Mucosa of descending colon (tissue), 3 donors: ENCODE data around the gene CEP44. TPM values are rescaled to one million over a fixed set of nuclear protein-coding genes. Genes with fewer than 3 reads are reported as not detected.

Experiments
- ATAC-seq: fragments of 200-7000 bp; cut with Tn5 transposase; one replicate; pipeline ENCODE4 v1.9.1; 2020; ENCODE audit warnings: mild to moderate bottlenecking, moderate library complexity
- DNase-seq, 3 donors: peaks; one replicate each; pipeline ENCODE4 v3.0.0-alpha.2; 2020
- H3K36me3 ChIP-seq: fragments of 200-600 bp; one replicate; pipeline ENCODE4 v1.8.0; 2021; ENCODE audit warnings: low read depth, mild to moderate bottlenecking
- H3K4me1 ChIP-seq: fragments of 200-600 bp; one replicate; pipeline ENCODE4 v1.8.0; 2021; ENCODE audit warnings: low read depth, mild to moderate bottlenecking
- H3K4me3 ChIP-seq: fragments of 200-600 bp; one replicate; pipeline ENCODE4 v1.8.0; 2021; ENCODE audit warnings: mild to moderate bottlenecking
- H3K9me3 ChIP-seq: fragments of 200-600 bp; one replicate; pipeline ENCODE4 v1.8.0; 2021; ENCODE audit warnings: mild to moderate bottlenecking
- intact Hi-C, 2 donors: fragments of 100-400 bp; cut with DNase I in 1 of 2; cut with micrococcal nuclease in 1 of 2; formaldehyde crosslinking; loops; one replicate each; pipeline versions ENCODE4 v1.11.0 to v1.11.1; 2022; cut with DNase I, micrococcal nuclease
- total RNA-seq, 3 donors: library from RNA; stranded (reverse); fragmentation: NEBNext Ultra II Directional in 2 of 3; extraction: Animal tissue kit (Norgen Biotek cat#: 25700) in 2 of 3; gene quantifications; one replicate each; pipeline versions ENCODE4 v1.2.1 to v1.2.4, GENCODE V29; 2021 to 2023
- TF ChIP-seq, protein P1 (sequence below): fragments of 200-600 bp; IDR thresholded peaks from one replicate; pipeline ENCODE4 v1.8.0; 2022; ENCODE audit warnings: antibody characterized with exemption, mild to moderate bottlenecking
- donor health status: DM: no; HTN: no; CAD: no; lungs with moderate emphysema.
- donor health status: DM: no; HTN: no; CAD: no.
- donor health status: DM: no; HTN: yes; CAD: no.

Gene CEP44
- total RNA-seq, 3 donors from 2014 or later = 13.7 to 28.7 (median 14.7) TPM

DNA sequence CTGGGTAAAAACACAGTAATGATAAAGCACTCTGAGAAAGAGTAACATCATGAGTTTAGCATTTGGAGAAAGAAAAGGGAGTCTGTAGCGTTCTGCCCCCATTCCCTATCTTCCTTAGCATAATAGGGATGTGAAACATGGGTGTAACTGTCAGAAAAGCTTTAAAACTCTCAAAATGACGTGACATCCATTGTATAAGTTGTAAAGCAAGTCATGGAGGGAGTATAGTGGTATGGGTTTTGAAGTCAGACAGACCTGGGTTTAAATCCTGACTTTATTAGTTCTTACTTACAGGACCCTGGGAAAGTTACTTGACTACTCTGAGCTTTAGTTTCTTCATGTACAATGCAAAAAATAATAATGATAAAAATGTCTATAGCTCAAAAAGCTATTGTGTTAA lies 17.3 kb upstream of the CEP44 start:
- peaks cover 3% of the 10 kb centered on the region for H3K4me1 ChIP-seq
- no peaks in the 10 kb centered on the region for H3K36me3 ChIP-seq
- ATAC-seq = no peak
- H3K4me3 ChIP-seq = no peak overlapping the region
- TF ChIP-seq, protein P1, sequence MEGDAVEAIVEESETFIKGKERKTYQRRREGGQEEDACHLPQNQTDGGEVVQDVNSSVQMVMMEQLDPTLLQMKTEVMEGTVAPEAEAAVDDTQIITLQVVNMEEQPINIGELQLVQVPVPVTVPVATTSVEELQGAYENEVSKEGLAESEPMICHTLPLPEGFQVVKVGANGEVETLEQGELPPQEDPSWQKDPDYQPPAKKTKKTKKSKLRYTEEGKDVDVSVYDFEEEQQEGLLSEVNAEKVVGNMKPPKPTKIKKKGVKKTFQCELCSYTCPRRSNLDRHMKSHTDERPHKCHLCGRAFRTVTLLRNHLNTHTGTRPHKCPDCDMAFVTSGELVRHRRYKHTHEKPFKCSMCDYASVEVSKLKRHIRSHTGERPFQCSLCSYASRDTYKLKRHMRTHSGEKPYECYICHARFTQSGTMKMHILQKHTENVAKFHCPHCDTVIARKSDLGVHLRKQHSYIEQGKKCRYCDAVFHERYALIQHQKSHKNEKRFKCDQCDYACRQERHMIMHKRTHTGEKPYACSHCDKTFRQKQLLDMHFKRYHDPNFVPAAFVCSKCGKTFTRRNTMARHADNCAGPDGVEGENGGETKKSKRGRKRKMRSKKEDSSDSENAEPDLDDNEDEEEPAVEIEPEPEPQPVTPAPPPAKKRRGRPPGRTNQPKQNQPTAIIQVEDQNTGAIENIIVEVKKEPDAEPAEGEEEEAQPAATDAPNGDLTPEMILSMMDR = no peak
- intact Hi-C loops = no loop called here
- DNase-seq = no peak
- no peaks in the 10 kb centered on the region for H3K9me3 ChIP-seq

DNA sequence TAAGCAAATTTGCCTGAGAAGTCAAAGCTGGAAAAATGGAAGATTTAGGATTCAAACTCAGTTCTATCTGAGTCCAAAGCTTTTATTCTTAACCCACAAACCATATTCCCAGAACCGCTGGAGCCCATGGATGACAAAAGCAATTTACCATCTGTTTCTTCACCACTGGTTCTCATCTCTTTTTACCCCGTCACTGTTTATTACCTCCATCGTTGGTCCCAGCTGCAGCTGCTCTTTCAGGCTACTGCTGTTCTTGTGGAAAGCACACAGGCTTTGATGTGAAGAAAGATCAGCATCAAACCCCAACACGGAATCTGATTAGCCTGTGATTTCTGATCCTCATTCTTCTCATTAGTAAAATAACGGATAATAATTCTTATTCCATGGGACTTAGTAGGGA lies 9.8 kb upstream of the CEP44 start:
- DNase-seq = no peak
- intact Hi-C loops = no loop called here
- H3K36me3 ChIP-seq = no peaks in the 10 kb centered on the region
- H3K4me3 ChIP-seq = no peak overlapping the region
- peaks cover 4% of the 10 kb centered on the region for H3K4me1 ChIP-seq
- TF ChIP-seq, protein P1 = no peak
- no peaks in the 10 kb centered on the region for H3K9me3 ChIP-seq
- no peak for ATAC-seq

DNA sequence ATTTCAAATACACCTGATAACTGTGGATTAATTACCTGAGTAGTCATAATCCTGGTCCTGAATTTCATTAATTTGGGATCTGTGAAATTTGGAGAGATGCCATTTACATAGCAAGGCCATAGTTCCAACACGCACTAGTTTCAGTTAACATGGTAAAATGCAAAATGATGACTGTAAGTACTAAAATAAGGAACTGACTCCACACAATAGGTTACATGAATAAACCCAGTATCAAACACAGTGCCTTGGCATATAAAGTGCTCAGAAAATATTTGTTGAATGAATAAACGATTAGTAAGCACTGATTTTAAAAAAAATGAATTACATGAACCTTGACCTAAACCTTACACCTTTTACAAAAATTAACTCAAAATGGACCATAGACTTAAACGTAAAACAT lies 9.3 kb upstream of the CEP44 start:
- DNase-seq (no peak), ATAC-seq (no peak)
- TF ChIP-seq, protein P1 = no peak
- Histone ChIP-seq H3K4me1 (peaks cover 4% of the 10 kb centered on the region), H3K4me3 (no peak overlapping the region), H3K9me3 (no peaks in the 10 kb centered on the region), H3K36me3 (no peaks in the 10 kb centered on the region)
- intact Hi-C loops = no loop called here

DNA sequence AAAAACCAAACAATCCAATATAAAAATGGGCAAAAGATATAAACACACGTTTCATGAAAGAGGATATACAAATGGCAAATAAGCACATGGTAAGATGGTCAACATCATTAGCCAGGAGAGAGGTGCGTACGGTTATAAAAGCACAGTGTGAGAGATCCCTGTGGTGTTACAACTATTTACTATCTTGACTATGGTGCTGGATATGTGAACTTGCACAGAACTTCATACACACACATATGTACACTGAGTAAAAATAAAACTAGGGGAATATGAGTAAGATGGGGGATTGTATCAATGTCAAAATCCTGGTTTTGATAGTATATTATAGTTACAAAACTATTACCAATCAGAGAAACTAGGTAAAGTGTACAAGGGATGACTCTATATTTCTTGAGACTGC lies 8.6 kb upstream of the CEP44 start:
- H3K36me3 ChIP-seq = no peaks in the 10 kb centered on the region
- intact Hi-C loops = no loop called here
- ATAC-seq = no peak

DNA sequence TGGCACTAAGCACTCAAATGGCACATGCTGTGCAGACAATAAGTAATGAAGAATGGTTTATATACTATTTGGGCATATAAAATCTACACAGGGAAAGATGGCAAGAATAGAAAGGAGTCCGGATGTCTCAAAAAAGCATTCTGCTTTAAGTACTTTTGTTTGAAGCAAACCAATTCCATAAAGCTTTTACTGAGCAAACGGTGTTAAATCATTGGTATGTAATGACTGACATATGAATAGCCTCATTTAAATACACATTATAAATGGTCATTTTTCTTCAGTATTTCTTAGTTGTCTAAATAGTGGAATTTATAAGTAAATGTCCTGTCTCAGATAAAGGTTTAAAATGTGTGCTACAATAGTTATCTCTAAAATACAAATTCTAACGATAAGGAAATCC lies 6.3 kb upstream of the CEP44 start:
- DNase-seq = no peak
- Histone ChIP-seq H3K4me1 (peaks cover 7% of the 10 kb centered on the region), H3K4me3 (no peak overlapping the region), H3K36me3 (no peaks in the 10 kb centered on the region), H3K9me3 (no peaks in the 10 kb centered on the region)
- ATAC-seq = no peak
- intact Hi-C loops = no loop called here
- TF ChIP-seq, protein P1 = no peak

More for the DNA sequence above, 8.6 kb upstream of the CEP44 start:
- H3K9me3 ChIP-seq = no peaks in the 10 kb centered on the region
- TF ChIP-seq, protein P1 = no peak
- no peak overlapping the region for H3K4me3 ChIP-seq
- H3K4me1 ChIP-seq = peaks cover 4% of the 10 kb centered on the region
- DNase-seq = no peak

DNA sequence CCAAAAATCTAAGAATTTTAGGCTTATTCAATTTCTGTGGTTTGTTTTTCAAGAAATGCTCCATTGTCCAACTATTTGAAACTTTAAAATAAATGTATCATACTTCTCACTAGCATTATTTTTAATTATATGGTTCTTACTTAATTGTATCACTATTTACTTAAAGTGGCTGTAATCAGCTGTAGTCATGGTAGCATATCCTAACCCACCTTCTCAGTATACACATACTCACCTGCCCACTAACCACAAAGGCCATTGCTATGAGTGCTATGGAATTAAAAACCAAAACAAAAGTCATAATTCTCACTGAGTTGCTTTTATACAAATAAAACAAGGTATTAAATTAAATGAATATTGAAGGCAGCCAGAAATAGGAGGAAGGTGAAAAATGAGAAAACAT lies 5.2 kb upstream of the CEP44 start:
- DNase-seq (no peak), ATAC-seq (no peak)
- intact Hi-C loops = no loop called here
- Histone ChIP-seq H3K4me1 (peaks cover 7% of the 10 kb centered on the region), H3K36me3 (no peaks in the 10 kb centered on the region), H3K4me3 (no peak overlapping the region), H3K9me3 (no peaks in the 10 kb centered on the region)
- TF ChIP-seq, protein P1 = no peak
